ENCODE measurements around the gene L3MBTL4.

- TF ChIP-seq CTCF (IDR thresholded peaks at IDR 0.05) (no peak), POLR2A (IDR thresholded peaks at IDR 0.05) (no peak)
Observed at GRCh38 chr18:6222271-6222670, 192.4 kb downstream of the L3MBTL4 start.

All from adrenal gland (tissue), 5 donors.